Measurements from ENCODE around the gene CADM1.
"Not testable (repeated sequence)": the region's sequence is repeated elsewhere in the genome, so short reads cannot be mapped to it uniquely, and the experiment has no call there.

Gene CADM1

DNA sequence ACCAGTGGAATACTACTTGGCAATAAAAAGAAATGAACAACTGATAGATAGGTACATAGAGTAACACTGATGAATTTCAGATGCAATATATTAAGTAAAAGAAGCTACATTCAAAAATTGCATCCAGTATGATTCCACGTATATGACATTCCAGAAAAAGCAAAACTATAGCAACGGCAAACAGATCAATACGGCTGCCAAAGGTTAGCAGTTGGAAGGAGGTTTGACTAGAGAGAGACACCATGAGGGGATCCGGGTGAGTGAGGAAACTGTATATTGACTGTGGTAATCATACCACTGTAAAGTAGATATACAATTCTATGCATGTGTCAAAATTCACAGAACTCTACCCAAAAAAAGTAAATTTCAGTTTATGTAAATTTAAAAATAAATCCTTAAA, 28.7 kb downstream of the CADM1 start:
- H3K4me3 ChIP-seq (ENCODE audit: low read depth, low read length), result no peak overlapping the region
- no peak for TF ChIP-seq CTCF (IDR thresholded peaks at IDR 0.05; ENCODE audit: low read depth, low read length, missing control alignments)
- no peak for DNase-seq (ENCODE audit: low read depth)
- in situ Hi-C loops (cut with HindIII; ENCODE audit: low sequenced_read_pairs), result no loop called here

GRCh38 chr11:115474306-115474705, 29.9 kb downstream of the CADM1 start:
- in situ Hi-C loops (cut with HindIII; ENCODE audit: low sequenced_read_pairs); DNase-seq (ENCODE audit: low read depth); H3K4me3 ChIP-seq (ENCODE audit: low read depth, low read length): not testable (repeated sequence)

- no peak overlapping the region for H3K4me3 ChIP-seq (ENCODE audit: low read depth, low read length)
- in situ Hi-C loops (cut with HindIII; ENCODE audit: low sequenced_read_pairs), result no loop called here
- no peak for TF ChIP-seq CTCF (IDR thresholded peaks at IDR 0.05; ENCODE audit: low read depth, low read length, missing control alignments)
- DNase-seq (ENCODE audit: low read depth), result no peak
These were observed 31.0 kb downstream of the CADM1 start for GRCh38 chr11:115473167-115473566.

DNA sequence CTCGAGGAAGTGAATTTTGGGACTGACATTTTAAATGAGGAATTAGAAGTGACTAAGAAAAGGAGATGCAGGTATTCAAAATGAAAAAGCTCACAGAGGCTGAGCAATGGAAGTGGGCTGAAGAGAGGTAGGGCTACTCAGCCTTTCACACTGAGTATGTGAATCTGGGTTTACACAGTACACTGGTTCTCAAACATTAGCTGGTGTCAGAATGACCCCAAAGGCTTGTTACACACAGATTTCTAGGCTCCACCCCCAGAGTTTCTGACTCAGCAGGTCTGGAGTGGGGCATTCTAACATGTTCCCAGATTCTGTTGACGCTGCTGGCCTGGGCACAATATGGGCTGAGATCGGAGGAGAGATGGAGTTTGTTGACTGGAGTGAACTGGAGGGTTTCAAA, 32.8 kb downstream of the CADM1 start:
- in situ Hi-C loops (cut with HindIII; ENCODE audit: low sequenced_read_pairs), result no loop called here
- DNase-seq (ENCODE audit: low read depth), result no peak
- no peak for TF ChIP-seq CTCF (IDR thresholded peaks at IDR 0.05; ENCODE audit: low read depth, low read length, missing control alignments)
- H3K4me3 ChIP-seq (ENCODE audit: low read depth, low read length), result no peak overlapping the region

DNA sequence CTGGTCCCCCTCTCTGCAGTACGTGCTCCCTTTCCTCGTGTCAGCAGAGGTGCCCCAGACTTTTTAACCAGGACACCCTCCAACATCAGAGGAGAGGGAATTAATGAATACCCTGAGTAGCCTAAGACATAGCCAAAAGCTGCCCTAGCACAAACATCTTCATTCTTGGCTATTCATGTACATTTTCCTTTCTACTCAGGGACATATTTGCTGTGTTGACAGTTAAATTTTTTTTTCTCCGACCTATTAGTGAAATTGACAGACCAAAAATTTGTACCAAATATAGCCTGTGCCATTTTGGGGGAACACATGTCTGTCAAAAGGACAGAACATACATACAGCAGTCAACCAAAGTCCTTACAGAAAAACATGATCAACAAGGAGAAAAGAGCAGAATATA, 33.3 kb downstream of the CADM1 start:
- TF ChIP-seq CTCF (IDR thresholded peaks at IDR 0.05; ENCODE audit: low read depth, low read length, missing control alignments), result no peak
- no peak for DNase-seq (ENCODE audit: low read depth)
- no peak overlapping the region for H3K4me3 ChIP-seq (ENCODE audit: low read depth, low read length)
- in situ Hi-C loops (cut with HindIII; ENCODE audit: low sequenced_read_pairs), result no loop called here

- no peak overlapping the region for H3K4me3 ChIP-seq (ENCODE audit: low read depth, low read length)
- in situ Hi-C loops (cut with HindIII; ENCODE audit: low sequenced_read_pairs), result no loop called here
- TF ChIP-seq CTCF (IDR thresholded peaks at IDR 0.05; ENCODE audit: low read depth, low read length, missing control alignments), result no peak
- DNase-seq (ENCODE audit: low read depth), result no peak
These were observed 34.9 kb downstream of the CADM1 start for GRCh38 chr11:115469361-115469760.

DNA sequence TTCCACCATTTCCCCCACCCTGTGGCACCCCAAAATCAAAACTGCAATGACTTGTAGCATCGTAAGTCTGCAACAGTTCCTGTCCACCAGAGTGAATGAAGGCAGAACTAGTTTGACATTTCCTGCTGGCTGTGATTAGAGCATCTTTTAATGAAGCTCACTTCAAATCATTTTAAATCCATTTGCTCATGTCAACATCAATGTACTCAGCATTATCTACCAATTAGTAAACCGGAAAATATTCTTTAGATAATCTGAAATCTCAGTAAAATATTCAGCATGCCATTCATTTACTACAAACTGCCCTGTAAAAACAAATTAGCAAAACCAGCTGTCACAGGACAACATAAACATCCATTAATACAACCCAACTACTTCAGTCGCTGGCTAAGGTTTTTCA, 38.1 kb downstream of the CADM1 start:
- in situ Hi-C loops (cut with HindIII; ENCODE audit: low sequenced_read_pairs), result no loop called here
- TF ChIP-seq CTCF (IDR thresholded peaks at IDR 0.05; ENCODE audit: low read depth, low read length, missing control alignments), result no peak
- DNase-seq (ENCODE audit: low read depth), result no peak
- no peak overlapping the region for H3K4me3 ChIP-seq (ENCODE audit: low read depth, low read length)

Data from astrocyte of the cerebellum (primary cell).